ENCODE data around the gene MRM1.

- TF ChIP-seq CTCF (conservative IDR thresholded peaks at IDR 0.05 in 1 of 2, IDR thresholded peaks at IDR 0.05 in 1 of 2; ENCODE audit: low read depth in 1 of 2, low read length in 2 of 2): no peak
- TF ChIP-seq EZH2 (IDR thresholded peaks at IDR 0.05; ENCODE audit: low read length, missing control alignments): no peak
Observed at GRCh38 chr17:36586138-36586537, 15.2 kb upstream of the MRM1 start.

Data from fibroblast of lung (primary cell).